Right lobe of liver (tissue), 6 donors: Measurements from ENCODE around the gene KDM1B. TPM values are rescaled to one million over a fixed set of nuclear protein-coding genes. Genes with fewer than 3 reads are reported as not detected.
"Not testable (repeated sequence)": the region's sequence is repeated elsewhere in the genome, so short reads cannot be mapped to it uniquely, and the experiment has no call there.

Source experiments
- ATAC-seq, 4 donors: fragments of 200-7000 bp; cut with Tn5 transposase; one replicate each; pipeline ENCODE4 v1.9.1; 2020; ENCODE audit warnings: mild to moderate bottlenecking in 4 of 4, moderate library complexity in 4 of 4
- DNase-seq, 3 donors: peaks; one replicate each; pipeline ENCODE4 v3.0.0-alpha.2; 2020
- H3K27ac ChIP-seq, 3 donors: fragments of 200-600 bp; one replicate each; pipeline ENCODE4 v1.8.0; 2022
- H3K27me3 ChIP-seq, 2 donors: fragments of 200-600 bp; one replicate each; pipeline ENCODE4 v1.8.0; 2022
- H3K36me3 ChIP-seq, 4 donors: fragments of 200-600 bp; sonication (generic) in 1 of 4; one replicate each; pipeline versions ENCODE4 v1.5.1 to v1.8.0; 2017 to 2022; ENCODE audit warnings: control low read depth in 1 of 4
- H3K4me1 ChIP-seq, 4 donors: fragments of 200-600 bp; sonication (generic) in 1 of 4; one replicate each; pipeline versions ENCODE4 v1.5.1 to v1.8.0; 2017 to 2022; ENCODE audit warnings: control low read depth in 1 of 4
- H3K4me3 ChIP-seq, 3 donors: fragments of 200-600 bp; one replicate each; pipeline ENCODE4 v1.8.0; 2022
- H3K9me3 ChIP-seq, 4 donors: fragments of 200-600 bp; sonication (generic) in 1 of 4; one replicate each; pipeline versions ENCODE4 v1.5.1 to v1.8.0; 2017 to 2022; ENCODE audit warnings: control low read depth in 1 of 4
- POLR2A ChIP-seq: fragments of 450-650 bp; IDR thresholded peaks from one replicate; pipeline ENCODE4 v1.6.1; 2017; ENCODE audit warnings: antibody characterized with exemption, mild to moderate bottlenecking
- WGBS: methylation state at CpG from one replicate; pipeline ENCODE4 v1.1.6; 2018; ENCODE audit warnings: low coverage, low lambda C conversion rate; ENCODE audit not compliant: insufficient coverage; ENCODE audit errors: missing lambda C conversion rate; 5-methylcytosine and 5-hydroxymethylcytosine counted together
- intact Hi-C, 2 donors: fragments of 100-400 bp; cut with DNase I; formaldehyde crosslinking; loops; one replicate each; pipeline versions ENCODE4 v1.11.2 to v1.14.1; 2022
- total RNA-seq, 6 experiments: library from RNA; depleted of rRNA in 2 of 6; stranded (reverse); fragments of >200 nt in 2 of 6; fragmentation: NEBNext Ultra II Directional in 3 of 6; extraction: Animal tissue kit (Norgen Biotek cat#: 25700) in 3 of 6; gene quantifications; one replicate each; pipeline versions ENCODE4 v1.1.0 to v1.2.4, GENCODE V29; 2016 to 2023
- TF ChIP-seq, protein P1 (sequence below), 4 donors: fragments of 200-600 bp in 3 of 4; fragments of 450-650 bp in 1 of 4; IDR thresholded peaks; one replicate each; pipeline versions ENCODE4 v1.5.1 to v1.8.0; 2016 to 2022; ENCODE audit warnings: antibody characterized with exemption in 4 of 4, mild to moderate bottlenecking in 2 of 4
- donor health status: DM: no; HTN: yes; CAD: no.
- donor health status: DM: no; HTN: no; CAD: no.
- donor health status: DM: no; HTN: no; CAD: no.
- donor health status: DM: no; HTN: yes; CAD: no.
- donor health status: DM: no; HTN: yes; CAD: no.

KDM1B gene
- total RNA-seq, 6 experiments from 2014 or later, result 5.0 to 12.1 (median 9.3) TPM

DNA sequence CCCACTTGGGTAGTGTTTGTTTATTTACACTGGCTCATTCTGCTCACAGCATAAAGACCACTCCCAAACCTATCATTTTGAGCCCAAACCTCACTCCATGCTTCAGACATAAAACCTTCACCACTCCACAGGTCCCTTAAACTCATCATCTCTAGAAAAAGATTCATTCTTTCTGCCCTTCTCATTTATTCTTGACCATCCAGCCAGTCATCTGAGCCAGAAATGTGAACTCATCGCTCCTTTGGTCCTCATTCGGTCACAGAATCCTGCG lies 12.7 kb upstream of the KDM1B start:
- Histone ChIP-seq H3K27me3 (no peaks in the 10 kb centered on the region), H3K4me3 (no peak overlapping the region), H3K36me3 (peaks cover 9 to 78% (median 23%) of the 10 kb centered on the region in 4 donors), H3K4me1 (peaks cover 0 to 17% (median 0%) of the 10 kb centered on the region in 4 donors), H3K9me3 (no peaks in the 10 kb centered on the region), H3K27ac (no peak overlapping the region)
- intact Hi-C loops, result no loop called here
- no peak for ATAC-seq
- no peak for TF ChIP-seq POLR2A
- TF ChIP-seq, protein P1, sequence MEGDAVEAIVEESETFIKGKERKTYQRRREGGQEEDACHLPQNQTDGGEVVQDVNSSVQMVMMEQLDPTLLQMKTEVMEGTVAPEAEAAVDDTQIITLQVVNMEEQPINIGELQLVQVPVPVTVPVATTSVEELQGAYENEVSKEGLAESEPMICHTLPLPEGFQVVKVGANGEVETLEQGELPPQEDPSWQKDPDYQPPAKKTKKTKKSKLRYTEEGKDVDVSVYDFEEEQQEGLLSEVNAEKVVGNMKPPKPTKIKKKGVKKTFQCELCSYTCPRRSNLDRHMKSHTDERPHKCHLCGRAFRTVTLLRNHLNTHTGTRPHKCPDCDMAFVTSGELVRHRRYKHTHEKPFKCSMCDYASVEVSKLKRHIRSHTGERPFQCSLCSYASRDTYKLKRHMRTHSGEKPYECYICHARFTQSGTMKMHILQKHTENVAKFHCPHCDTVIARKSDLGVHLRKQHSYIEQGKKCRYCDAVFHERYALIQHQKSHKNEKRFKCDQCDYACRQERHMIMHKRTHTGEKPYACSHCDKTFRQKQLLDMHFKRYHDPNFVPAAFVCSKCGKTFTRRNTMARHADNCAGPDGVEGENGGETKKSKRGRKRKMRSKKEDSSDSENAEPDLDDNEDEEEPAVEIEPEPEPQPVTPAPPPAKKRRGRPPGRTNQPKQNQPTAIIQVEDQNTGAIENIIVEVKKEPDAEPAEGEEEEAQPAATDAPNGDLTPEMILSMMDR (IDR thresholded peaks at IDR 0.05), result no peak
- 100% methylated on average over 3 of the region's 3 CpGs for WGBS
- DNase-seq, result no peak

DNA sequence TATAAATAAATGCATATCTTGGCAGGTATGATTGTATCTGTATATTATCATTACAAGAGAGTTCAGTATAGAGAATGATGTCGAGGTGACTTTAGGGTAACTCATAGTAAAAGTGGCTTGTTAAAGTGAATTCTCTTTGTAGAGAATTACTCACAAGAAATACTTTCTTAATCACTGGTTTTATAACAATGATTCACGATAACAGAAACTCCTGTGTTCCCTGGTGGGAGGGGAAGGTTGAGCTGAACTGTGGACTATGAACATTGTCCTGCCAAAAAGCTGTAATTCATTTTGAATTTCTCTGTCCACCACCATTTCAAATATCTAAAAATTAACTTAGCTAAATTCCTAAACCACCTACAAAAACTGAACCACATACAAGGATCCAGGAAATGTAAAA lies 8.1 kb upstream of the KDM1B start:
- no peak overlapping the region for H3K4me3 ChIP-seq
- H3K27ac ChIP-seq, result peak overlapping the region; percentile 53 to 89 (median 75)
- H3K27me3 ChIP-seq, result no peaks in the 10 kb centered on the region
- 61% methylated on average over 2 of the region's 2 CpGs for WGBS
- TF ChIP-seq, protein P1 (IDR thresholded peaks at IDR 0.05), result no peak
- TF ChIP-seq POLR2A, result no peak
- ATAC-seq (peak; percentile 79 to 89 (median 84)), DNase-seq (no peak)
- intact Hi-C loops, result no loop called here
- H3K36me3 ChIP-seq, result peaks cover 0 to 33% (median 13%) of the 10 kb centered on the region in 4 donors
- peaks cover 0 to 25% (median 0%) of the 10 kb centered on the region in 4 donors for H3K4me1 ChIP-seq
- no peaks in the 10 kb centered on the region for H3K9me3 ChIP-seq

DNA sequence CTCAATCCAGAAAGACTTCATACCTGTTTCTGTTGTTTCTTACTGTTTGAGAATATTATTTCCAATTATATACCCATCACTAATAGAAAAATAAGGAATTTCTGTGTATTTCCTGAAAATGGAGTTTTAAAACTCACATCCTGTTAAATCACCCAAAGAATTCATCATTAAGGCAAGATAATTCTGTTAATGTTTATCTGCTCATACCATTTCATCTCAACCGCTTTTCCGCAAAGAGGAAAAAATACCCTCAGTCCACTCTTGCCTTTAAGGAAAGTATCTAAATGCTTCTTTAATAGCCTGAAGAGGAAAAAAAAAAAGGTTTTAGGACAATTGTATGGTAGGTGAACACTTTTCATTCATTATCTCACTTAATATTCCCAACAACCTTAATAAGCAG lies 7.6 kb upstream of the KDM1B start:
- peak overlapping the region; percentile 53 to 89 (median 75) for H3K27ac ChIP-seq
- no peak for TF ChIP-seq POLR2A
- TF ChIP-seq, protein P1 (IDR thresholded peaks at IDR 0.05), result no peak
- intact Hi-C loops, result no loop called here
- H3K27me3 ChIP-seq, result no peaks in the 10 kb centered on the region
- peaks cover 0 to 29% (median 11%) of the 10 kb centered on the region in 4 donors for H3K36me3 ChIP-seq
- H3K9me3 ChIP-seq, result no peaks in the 10 kb centered on the region
- ATAC-seq, result peak in 3 of 4 donors; percentile 20 to 48 (median 48)
- no peak for DNase-seq
- H3K4me1 ChIP-seq, result peaks cover 0 to 28% (median 0%) of the 10 kb centered on the region in 4 donors
- 48% methylated on average over 2 of the region's 2 CpGs for WGBS
- no peak overlapping the region for H3K4me3 ChIP-seq

DNA sequence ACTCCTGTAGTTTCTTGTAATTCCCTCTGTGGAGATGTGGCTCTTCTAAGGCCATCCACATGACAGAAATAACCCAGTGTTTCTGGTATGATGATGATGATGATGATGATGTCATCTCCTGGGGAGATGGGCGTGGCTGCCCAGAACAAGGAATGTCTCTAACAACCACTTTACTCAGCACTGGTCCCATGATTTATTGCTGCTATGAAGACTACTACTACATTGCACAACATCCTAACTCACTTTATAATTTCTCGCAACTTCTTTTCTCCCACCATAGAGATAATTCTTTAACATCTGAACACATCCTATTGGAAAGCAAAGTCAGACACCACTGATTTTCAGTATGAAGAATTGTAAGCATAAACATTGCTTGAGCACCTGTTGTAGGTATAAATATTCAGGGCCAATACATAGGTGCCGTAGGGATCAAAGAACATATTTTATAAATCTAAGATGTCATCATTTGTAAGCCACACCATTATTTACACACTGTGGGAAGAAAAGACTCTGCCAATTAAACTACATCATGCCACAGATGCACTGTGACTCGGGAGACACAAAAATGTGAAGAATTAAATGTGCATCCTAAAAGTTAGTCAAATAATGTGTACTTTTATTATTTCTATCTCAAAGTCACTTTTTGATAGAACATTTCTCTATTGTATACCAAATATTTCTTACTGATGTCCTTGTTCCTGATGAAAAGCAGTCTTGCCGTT lies 6.8 kb upstream of the KDM1B start:
- intact Hi-C loops, result no loop called here
- ATAC-seq (peak in 1 of 4 donors; percentile 17), DNase-seq (no peak)
- peaks cover 0 to 30% (median 0%) of the 10 kb centered on the region in 4 donors for H3K4me1 ChIP-seq
- H3K36me3 ChIP-seq, result peaks cover 0 to 20% (median 7%) of the 10 kb centered on the region in 4 donors
- WGBS, result 82% methylated on average over 5 of the region's 5 CpGs
- TF ChIP-seq, protein P1 (IDR thresholded peaks at IDR 0.05), result no peak
- no peak for TF ChIP-seq POLR2A
- no peaks in the 10 kb centered on the region for H3K27me3 ChIP-seq
- no peaks in the 10 kb centered on the region for H3K9me3 ChIP-seq
- no peak overlapping the region for H3K4me3 ChIP-seq
- H3K27ac ChIP-seq, result no peak overlapping the region

DNA sequence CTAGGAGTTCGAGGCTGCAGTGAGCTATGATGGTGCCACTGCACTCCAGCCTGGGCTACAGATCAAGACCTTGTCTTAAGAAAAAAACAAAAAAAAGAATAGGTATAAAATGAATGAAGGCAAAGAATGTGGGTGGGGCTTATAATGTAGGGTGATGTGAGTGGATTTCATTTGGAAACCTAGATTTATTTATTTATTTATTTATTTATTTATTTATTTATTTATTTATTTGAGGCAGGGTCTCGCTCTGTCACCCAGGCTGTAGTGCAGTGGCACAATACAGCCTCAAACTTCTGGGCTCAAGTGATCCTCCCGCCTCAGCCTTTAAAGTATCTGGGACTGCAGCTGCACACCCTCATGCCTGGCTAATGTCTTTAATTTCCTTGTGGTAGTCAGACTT lies 3.8 kb upstream of the KDM1B start:
- H3K27ac ChIP-seq, H3K4me3 ChIP-seq, H3K27me3 ChIP-seq, H3K9me3 ChIP-seq, DNase-seq, ATAC-seq, intact Hi-C loops, H3K36me3 ChIP-seq: not testable (repeated sequence)
- peaks cover 0 to 28% (median 0%) of the 10 kb centered on the region in 4 donors for H3K4me1 ChIP-seq
- 97% methylated on average over 3 of the region's 3 CpGs for WGBS
